Measurements from ENCODE around the gene MBNL1. TPM values are rescaled to one million over a fixed set of nuclear protein-coding genes. Genes with fewer than 3 reads are reported as not detected.

MBNL1 gene
- total RNA-seq, 4 donors from 2014 or later, result 258 to 478 (median 320) TPM

DNA sequence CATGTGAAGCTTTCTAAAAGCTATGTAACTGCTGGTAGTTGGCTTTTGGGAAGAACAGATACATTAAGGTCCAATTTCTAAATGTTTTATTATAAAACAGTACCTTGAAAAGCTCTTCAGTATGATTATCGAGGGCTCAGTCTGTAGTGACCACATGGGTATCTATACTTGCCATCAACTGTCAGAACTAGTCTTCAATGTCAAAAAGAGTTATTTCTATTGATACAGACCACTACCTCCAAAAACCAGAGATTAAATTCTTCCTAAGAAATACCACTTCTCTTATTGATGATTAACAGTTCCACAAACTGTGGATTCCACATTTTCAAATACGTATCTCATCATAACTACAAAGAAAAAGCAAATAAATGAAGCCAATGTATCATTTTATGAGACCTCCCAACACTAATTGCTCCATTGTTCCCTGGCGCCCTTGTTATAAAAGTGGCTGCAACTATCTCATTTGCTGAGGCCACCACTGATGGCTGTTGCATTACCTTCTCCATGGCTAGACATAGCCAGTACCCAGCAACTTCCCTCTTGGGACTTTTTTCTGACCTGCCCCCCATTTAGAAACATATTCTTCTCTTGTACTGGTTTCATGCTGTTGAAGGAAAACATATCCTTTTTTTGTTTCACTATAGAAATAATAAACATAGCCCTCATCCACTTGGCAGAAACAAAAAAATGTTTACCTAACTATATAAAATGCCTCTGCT is 33.9 kb upstream of the MBNL1 start:
- Histone ChIP-seq H3K27me3 (no peaks in the 10 kb centered on the region), H3K27ac (no peak overlapping the region), H3K4me1 (peaks cover 12% of the 10 kb centered on the region), H3K4me3 (no peak overlapping the region), H3K9me3 (no peaks in the 10 kb centered on the region), H3K36me3 (no peaks in the 10 kb centered on the region)
- TF ChIP-seq POLR2AphosphoS5 (IDR thresholded peaks at IDR 0.05) (no peak), CTCF (IDR thresholded peaks at IDR 0.05) (no peak), POLR2A (IDR thresholded peaks at IDR 0.05) (no peak), EP300 (IDR thresholded peaks at IDR 0.05) (no peak)
- DNase-seq (ENCODE audit: low spot score in 2 of 2), result no peak
- WGBS, result 99% methylated on average over 3 of the region's 3 CpGs

GRCh38 chr3:152235709-152236298 is 32.9 kb upstream of the MBNL1 start:
- no peaks in the 10 kb centered on the region for H3K36me3 ChIP-seq
- DNase-seq (ENCODE audit: low spot score in 2 of 2), result no peak
- no peak overlapping the region for H3K27ac ChIP-seq
- H3K9me3 ChIP-seq, result no peaks in the 10 kb centered on the region
- no peak for TF ChIP-seq CTCF (IDR thresholded peaks at IDR 0.05)
- no peak for TF ChIP-seq POLR2A (IDR thresholded peaks at IDR 0.05)
- TF ChIP-seq POLR2AphosphoS5 (IDR thresholded peaks at IDR 0.05), result no peak
- no peak for TF ChIP-seq EP300 (IDR thresholded peaks at IDR 0.05)
- WGBS, result 48% methylated on average over 1 of the region's 1 CpG
- H3K27me3 ChIP-seq, result no peaks in the 10 kb centered on the region
- peaks cover 12% of the 10 kb centered on the region for H3K4me1 ChIP-seq
- H3K4me3 ChIP-seq, result no peak overlapping the region

GRCh38 chr3:152236716-152237115 is 32.0 kb upstream of the MBNL1 start:
- no peaks in the 10 kb centered on the region for H3K9me3 ChIP-seq
- no peak overlapping the region for H3K4me3 ChIP-seq
- TF ChIP-seq POLR2A (IDR thresholded peaks at IDR 0.05), result no peak
- TF ChIP-seq EP300 (IDR thresholded peaks at IDR 0.05), result no peak
- no peak for TF ChIP-seq POLR2AphosphoS5 (IDR thresholded peaks at IDR 0.05)
- TF ChIP-seq CTCF (IDR thresholded peaks at IDR 0.05), result no peak
- no peaks in the 10 kb centered on the region for H3K36me3 ChIP-seq
- H3K27me3 ChIP-seq, result no peaks in the 10 kb centered on the region
- no peak overlapping the region for H3K27ac ChIP-seq
- H3K4me1 ChIP-seq, result peaks cover 12% of the 10 kb centered on the region
- DNase-seq (ENCODE audit: low spot score in 2 of 2), result no peak

GRCh38 chr3:152241142-152242017 is 27.3 kb upstream of the MBNL1 start:
- no peaks in the 10 kb centered on the region for H3K27me3 ChIP-seq
- H3K9me3 ChIP-seq, result no peaks in the 10 kb centered on the region
- no peak for DNase-seq (ENCODE audit: low spot score in 2 of 2)
- WGBS, result 87% methylated on average over 2 of the region's 2 CpGs
- H3K27ac ChIP-seq, result no peak overlapping the region
- no peaks in the 10 kb centered on the region for H3K36me3 ChIP-seq
- TF ChIP-seq CTCF (IDR thresholded peaks at IDR 0.05), result no peak
- TF ChIP-seq POLR2A (IDR thresholded peaks at IDR 0.05), result no peak
- TF ChIP-seq EP300 (IDR thresholded peaks at IDR 0.05), result no peak
- no peak for TF ChIP-seq POLR2AphosphoS5 (IDR thresholded peaks at IDR 0.05)
- H3K4me1 ChIP-seq, result peaks cover 6% of the 10 kb centered on the region
- no peak overlapping the region for H3K4me3 ChIP-seq

GRCh38 chr3:152243301-152243711 is 25.4 kb upstream of the MBNL1 start:
- no peak overlapping the region for H3K27ac ChIP-seq
- H3K27me3 ChIP-seq, result no peaks in the 10 kb centered on the region
- H3K4me1 ChIP-seq, result peaks cover 6% of the 10 kb centered on the region
- H3K4me3 ChIP-seq, result no peak overlapping the region
- TF ChIP-seq CTCF (IDR thresholded peaks at IDR 0.05), result no peak
- TF ChIP-seq POLR2AphosphoS5 (IDR thresholded peaks at IDR 0.05), result no peak
- no peak for TF ChIP-seq POLR2A (IDR thresholded peaks at IDR 0.05)
- no peak for DNase-seq (ENCODE audit: low spot score in 2 of 2)
- 78% methylated on average over 1 of the region's 1 CpG for WGBS
- no peaks in the 10 kb centered on the region for H3K36me3 ChIP-seq
- no peaks in the 10 kb centered on the region for H3K9me3 ChIP-seq
